HG02938 (cell line): Measurements from ENCODE around the gene MS4A6A.
"Not testable (repeated sequence)": the region's sequence is repeated elsewhere in the genome, so short reads cannot be mapped to it uniquely, and the experiment has no call there.

Source experiments
- ATAC-seq: cut with Tn5 transposase; IDR thresholded peaks from one replicate; pipeline ENCODE4 v1.9.1; 2021; ENCODE audit warnings: mild to moderate bottlenecking, moderate library complexity; ENCODE audit not compliant: unreplicated experiment

Gene MS4A6A

GRCh38 chr11:60130496-60130895, 52.4 kb downstream of the MS4A6A start:
- no peak for ATAC-seq

DNA sequence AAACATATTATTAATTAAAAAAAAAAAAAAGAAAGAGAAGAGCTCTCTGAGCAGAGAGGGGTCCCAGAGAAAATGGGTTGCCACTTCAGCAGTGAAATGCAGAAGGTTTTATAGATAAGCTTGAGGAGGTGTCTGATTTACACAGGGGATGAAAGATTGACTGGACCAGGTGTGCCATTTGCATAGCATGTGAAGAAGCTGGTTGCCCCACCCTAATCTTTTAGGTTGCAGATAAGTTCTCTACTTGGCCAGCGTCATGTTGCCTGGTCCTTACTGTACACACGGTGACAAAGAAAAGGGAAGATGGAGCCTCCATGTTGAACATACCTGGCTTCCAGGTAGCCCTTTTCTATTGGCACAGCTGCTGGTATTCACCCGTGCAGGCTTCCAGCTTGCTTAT, 53.0 kb downstream of the MS4A6A start:
- no peak for ATAC-seq

DNA sequence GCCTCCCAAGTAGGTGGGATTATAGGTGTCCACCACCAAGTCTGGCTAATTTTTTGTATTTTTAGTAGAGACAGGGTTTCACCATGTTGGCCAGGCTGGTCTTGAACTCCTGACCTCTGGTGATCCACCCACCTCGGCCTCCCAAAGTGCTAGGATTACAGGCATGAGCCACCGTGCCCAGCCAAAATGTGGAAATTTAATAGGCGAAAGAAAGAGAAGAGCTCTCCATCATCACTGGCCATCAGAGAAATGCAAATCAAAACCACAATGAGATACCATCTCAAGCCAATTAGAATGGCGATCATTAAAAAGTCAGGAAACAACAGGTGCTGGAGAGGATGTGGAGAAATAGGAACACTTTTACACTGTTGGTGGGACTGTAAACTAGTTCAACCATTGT, 54.0 kb downstream of the MS4A6A start:
- ATAC-seq, result not testable (repeated sequence)

- ATAC-seq, result no peak
Observed at GRCh38 chr11:60128376-60128775, 54.5 kb downstream of the MS4A6A start.

GRCh38 chr11:60127311-60127811, 55.5 kb downstream of the MS4A6A start:
- no peak for ATAC-seq

- no peak for ATAC-seq
Observed at GRCh38 chr11:60125956-60126585, 56.8 kb downstream of the MS4A6A start.

- ATAC-seq, result no peak
Observed at GRCh38 chr11:60124802-60125432, 58.0 kb downstream of the MS4A6A start.
